GM21576 (cell line): ENCODE measurements around the gene SYNDIG1.

Experiments used
- ATAC-seq: cut with Tn5 transposase; IDR thresholded peaks from one replicate; pipeline ENCODE4 v1.9.1; 2021; ENCODE audit warnings: mild to moderate bottlenecking, moderate library complexity; ENCODE audit not compliant: unreplicated experiment

SYNDIG1 gene

GRCh38 chr20:24686156-24686555 is 216.7 kb downstream of the SYNDIG1 start:
- ATAC-seq: no peak

DNA sequence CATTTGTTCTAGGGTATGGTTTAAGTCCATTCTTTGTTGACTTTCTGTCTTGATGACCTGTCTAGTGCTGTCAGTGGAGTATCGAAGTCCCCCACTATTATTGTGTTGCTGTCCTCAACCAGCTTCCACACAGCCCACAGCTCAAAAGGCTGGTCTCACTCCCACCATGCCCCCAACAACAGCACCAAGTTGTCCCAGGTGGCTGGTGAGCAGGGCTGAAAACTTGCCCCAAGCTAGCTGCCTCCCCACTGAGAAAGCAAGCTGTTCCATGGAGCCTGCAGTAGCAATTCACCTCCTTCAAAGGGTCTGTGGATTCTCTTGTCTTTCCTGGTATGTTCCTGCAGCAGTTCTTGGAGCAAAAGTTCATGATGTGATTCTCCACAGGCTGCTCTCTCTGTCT is 221.0 kb downstream of the SYNDIG1 start:
- ATAC-seq: no peak

DNA sequence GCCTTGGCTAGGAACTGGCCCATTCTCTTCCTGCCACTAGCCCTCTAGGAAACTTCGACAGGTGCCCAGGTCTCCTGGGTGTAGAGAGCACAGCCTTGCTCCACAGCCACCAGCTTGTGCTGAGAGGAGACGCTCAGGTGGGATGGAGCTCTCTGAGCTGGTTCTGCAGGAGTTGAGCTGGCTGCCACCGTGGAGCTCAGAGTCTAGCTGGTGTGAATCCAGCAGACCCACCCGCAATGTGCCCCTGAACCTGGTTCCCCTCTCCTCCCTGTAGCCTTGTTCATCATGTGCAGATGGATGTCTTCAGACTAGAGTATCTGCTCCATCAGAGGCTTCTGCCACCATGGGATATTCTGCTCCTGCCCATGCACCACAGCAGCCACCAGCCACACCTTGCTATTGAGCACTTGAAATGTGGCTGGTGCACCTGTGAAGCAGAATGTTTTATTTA is 222.5 kb downstream of the SYNDIG1 start:
- ATAC-seq: no peak

DNA sequence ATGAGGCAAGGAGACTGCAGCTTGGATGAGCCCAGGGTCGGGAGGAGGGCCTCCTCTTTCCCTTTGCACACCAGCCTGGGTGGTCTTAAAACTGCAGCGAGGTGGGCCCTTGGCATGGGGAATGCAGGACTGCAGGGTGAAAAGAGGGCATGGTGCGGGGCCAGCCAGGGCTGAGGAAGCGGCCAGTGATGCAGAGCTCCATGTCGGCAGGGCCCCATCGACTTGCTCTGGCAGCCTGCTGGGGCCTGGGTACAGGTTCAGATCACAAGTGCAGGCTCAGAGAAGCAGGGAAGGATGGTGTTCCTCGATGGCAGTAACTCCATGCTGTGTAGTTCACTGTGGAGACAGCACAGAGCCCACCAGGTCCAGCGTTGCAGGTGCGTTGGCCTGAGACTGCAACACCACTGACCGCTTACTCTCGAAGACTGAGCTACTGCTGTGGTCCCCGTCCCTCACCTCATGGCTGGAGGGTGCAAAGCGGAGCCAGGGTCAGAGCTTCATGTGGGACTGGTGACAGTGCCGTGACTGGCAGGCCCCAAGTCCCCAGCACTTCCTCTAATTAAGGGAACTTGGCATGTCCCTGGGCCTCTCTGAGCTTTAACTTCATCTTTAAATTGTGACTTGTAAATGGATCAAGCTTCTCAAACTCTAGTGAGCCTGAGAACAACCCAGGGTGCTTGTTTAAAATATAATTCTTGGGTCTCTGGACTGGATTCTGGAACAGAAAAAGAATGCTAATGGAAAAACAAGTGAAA is 223.2 kb downstream of the SYNDIG1 start:
- ATAC-seq: no peak

GRCh38 chr20:24693466-24694156 is 224.2 kb downstream of the SYNDIG1 start:
- no peak for ATAC-seq

GRCh38 chr20:24694157-24694726 is 224.8 kb downstream of the SYNDIG1 start:
- ATAC-seq: no peak

DNA sequence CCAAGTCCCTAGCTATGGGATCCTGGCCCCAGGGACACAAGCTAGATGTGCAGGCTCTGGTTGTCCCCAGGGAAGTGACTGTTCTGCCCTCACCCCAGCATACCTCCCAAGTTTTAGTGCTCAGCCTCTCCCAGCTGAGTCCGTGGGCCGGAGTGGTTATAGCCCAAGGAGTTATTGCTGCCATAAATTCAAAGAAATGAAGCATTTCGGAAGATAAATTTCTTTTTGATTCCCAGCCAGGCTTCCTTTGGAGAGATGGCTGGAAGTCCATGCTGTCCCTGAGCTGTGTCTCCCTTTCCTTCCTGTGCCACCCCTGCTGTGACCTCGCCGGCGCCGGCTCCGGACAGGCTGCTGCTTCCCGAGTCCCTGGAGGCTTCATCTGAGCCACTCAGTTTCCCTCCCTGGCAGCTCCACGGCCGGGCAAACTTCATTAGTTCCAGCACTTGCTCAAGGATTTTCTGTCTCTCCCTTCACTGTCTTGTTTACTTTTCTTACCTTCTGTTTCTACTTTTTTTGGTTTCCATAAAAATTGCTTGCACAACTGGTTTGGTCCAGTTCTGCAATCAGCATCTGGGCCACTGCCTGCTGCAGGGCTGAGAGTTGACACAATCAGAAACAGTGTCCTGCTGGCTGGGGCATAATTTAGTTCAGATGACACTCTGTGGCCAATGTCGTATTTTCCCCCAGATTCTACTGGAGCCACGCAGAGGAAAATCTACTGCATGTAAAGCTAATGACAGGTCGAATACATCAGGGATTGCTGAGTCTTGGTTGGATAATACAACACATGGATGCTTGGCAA is 225.5 kb downstream of the SYNDIG1 start:
- ATAC-seq: no peak

- ATAC-seq: no peak
Measured at GRCh38 chr20:24695529-24696225, 226.2 kb downstream of the SYNDIG1 start.

- no peak for ATAC-seq
Measured at GRCh38 chr20:24696396-24696795, 227.0 kb downstream of the SYNDIG1 start.

GRCh38 chr20:24697411-24697810 is 228.0 kb downstream of the SYNDIG1 start:
- no peak for ATAC-seq

- no peak for ATAC-seq
Measured at GRCh38 chr20:24698189-24698588, 228.8 kb downstream of the SYNDIG1 start.

DNA sequence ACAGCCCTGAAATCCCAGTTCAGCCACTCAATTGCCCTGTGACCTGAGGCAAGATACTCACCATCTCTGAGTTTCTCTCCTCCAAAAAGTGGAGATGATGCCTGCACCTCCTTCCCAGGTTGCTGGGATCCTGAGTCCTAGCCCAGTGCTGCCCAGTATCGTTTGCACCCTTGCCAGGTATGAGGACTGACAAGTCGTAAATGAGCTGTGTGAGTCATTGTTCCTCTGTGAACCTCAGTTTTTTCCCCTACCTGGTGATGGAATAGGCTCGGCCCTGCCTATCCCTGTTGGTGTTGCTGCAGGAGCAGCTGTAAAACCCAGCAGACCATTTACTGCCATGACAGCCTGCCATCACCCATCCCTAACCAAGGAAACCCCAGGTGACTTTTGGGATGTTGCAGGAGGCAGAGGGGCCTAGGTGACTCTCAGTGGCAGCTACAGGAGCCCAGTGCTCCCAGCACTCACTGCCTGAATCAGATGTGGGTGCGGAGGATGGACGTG is 229.3 kb downstream of the SYNDIG1 start:
- ATAC-seq: no peak

- ATAC-seq: no peak
Measured at GRCh38 chr20:24699321-24700165, 230.1 kb downstream of the SYNDIG1 start.

- ATAC-seq: no peak
Measured at GRCh38 chr20:24700166-24700860, 230.9 kb downstream of the SYNDIG1 start.

- ATAC-seq: no peak
Measured at GRCh38 chr20:24701027-24701426, 231.6 kb downstream of the SYNDIG1 start.

DNA sequence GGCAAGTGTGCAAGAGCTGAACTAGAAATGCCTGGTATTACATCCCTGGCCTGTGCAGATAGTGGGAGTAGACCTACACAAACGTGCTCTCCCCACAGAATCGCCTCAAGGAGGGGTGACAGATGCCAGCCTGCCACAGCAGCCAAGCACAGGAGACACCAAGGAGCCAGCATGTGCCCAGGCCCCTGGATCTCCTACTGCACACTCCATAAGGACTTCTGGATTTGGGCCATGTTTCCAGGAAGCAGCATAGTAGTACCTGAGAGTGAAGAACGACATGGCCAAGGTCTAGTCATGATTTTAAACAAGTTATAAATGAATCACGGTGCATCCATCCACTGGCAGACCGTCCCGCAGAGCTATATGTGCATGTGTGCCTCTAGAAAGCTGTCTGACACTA is 232.2 kb downstream of the SYNDIG1 start:
- no peak for ATAC-seq

GRCh38 chr20:24702501-24703283 is 233.3 kb downstream of the SYNDIG1 start:
- ATAC-seq: no peak

- no peak for ATAC-seq
Measured at GRCh38 chr20:24703284-24703610, 233.8 kb downstream of the SYNDIG1 start.
